ENCODE measurements around the gene CCSAP.

Gene CCSAP

DNA sequence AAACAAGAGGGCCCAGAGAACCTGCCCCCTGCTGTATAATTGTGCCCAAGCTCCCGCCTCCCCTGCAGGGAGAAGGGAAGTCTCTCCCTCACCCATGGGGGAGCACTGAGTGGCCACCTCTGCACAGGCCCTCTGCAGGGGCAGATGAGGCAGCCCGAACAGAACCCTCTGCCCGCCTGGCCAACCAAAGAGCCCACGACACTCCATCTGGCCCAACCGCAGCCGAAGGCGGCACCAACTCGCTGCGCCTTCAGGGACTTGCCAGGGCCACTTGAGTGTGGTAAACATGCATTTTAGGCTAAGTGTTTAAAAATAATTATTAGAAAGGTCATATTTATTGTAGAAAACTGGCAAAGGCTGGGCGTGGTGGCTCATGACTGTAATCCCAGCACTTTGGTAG, 34.6 kb upstream of the CCSAP start:
- no peak overlapping the region for H3K4me3 ChIP-seq (ENCODE audit: low read depth, low read length)
- H3K36me3 ChIP-seq: no peaks in the 10 kb centered on the region
- TF ChIP-seq, protein P1, sequence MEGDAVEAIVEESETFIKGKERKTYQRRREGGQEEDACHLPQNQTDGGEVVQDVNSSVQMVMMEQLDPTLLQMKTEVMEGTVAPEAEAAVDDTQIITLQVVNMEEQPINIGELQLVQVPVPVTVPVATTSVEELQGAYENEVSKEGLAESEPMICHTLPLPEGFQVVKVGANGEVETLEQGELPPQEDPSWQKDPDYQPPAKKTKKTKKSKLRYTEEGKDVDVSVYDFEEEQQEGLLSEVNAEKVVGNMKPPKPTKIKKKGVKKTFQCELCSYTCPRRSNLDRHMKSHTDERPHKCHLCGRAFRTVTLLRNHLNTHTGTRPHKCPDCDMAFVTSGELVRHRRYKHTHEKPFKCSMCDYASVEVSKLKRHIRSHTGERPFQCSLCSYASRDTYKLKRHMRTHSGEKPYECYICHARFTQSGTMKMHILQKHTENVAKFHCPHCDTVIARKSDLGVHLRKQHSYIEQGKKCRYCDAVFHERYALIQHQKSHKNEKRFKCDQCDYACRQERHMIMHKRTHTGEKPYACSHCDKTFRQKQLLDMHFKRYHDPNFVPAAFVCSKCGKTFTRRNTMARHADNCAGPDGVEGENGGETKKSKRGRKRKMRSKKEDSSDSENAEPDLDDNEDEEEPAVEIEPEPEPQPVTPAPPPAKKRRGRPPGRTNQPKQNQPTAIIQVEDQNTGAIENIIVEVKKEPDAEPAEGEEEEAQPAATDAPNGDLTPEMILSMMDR (IDR thresholded peaks at IDR 0.05; ENCODE audit: low read depth, low read length): no peak
- no peak for DNase-seq
- peaks cover 7% of the 10 kb centered on the region; the same call in 1 of the 2 replicates for H3K4me1 ChIP-seq
- H3K9me3 ChIP-seq: no peaks in the 10 kb centered on the region
- H3K27me3 ChIP-seq: no peaks in the 10 kb centered on the region

DNA sequence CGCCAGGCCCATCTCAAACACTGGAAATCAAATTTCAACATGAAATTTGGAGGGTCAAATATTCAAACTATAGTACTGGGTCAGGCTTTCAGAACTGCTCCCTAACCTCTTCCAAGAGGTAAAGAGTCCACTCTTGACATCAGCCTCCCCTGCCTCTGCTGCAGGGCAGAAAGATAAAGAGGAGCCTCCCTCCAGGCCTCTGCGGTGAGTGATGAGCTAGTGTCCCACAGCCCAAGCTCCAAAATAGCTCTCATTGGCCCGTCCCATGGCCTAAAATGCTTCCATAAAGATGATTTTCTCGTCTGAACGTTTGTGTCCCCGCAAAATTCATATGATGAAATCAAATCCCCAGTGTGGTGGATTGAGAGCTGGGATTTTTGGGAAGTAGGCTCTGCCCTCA, 33.7 kb upstream of the CCSAP start:
- H3K9me3 ChIP-seq: no peaks in the 10 kb centered on the region
- TF ChIP-seq, protein P1 (IDR thresholded peaks at IDR 0.05; ENCODE audit: low read depth, low read length): no peak
- no peaks in the 10 kb centered on the region for H3K36me3 ChIP-seq
- H3K27me3 ChIP-seq: no peaks in the 10 kb centered on the region
- H3K4me3 ChIP-seq (ENCODE audit: low read depth, low read length): no peak overlapping the region
- peaks cover 7% of the 10 kb centered on the region; the same call in 1 of the 2 replicates for H3K4me1 ChIP-seq
- no peak for DNase-seq

DNA sequence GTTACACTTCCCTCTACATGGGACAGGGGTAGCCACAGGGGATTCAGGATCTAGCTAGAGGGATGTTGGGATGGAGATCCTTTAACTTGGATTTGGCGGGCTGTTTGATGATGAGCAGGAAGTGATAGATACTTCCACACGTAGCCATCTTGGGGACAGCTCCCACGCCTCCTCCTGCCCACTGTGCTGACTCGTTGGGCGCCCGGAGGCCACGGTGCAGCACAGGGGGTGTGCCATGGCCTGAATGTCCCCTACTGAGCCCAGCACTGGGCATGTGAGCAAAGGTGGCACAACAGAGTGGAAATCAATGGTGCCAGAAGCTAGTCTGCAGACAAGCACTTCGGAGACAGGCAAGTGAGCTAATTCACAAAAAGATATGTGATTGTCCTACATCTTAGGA, 31.6 kb upstream of the CCSAP start:
- Histone ChIP-seq H3K4me1 (no peaks in the 10 kb centered on the region), H3K27me3 (no peaks in the 10 kb centered on the region), H3K4me3 (ENCODE audit: low read depth, low read length) (no peak overlapping the region), H3K9me3 (no peaks in the 10 kb centered on the region), H3K36me3 (no peaks in the 10 kb centered on the region)
- TF ChIP-seq, protein P1 (IDR thresholded peaks at IDR 0.05; ENCODE audit: low read depth, low read length): no peak
- no peak for DNase-seq

DNA sequence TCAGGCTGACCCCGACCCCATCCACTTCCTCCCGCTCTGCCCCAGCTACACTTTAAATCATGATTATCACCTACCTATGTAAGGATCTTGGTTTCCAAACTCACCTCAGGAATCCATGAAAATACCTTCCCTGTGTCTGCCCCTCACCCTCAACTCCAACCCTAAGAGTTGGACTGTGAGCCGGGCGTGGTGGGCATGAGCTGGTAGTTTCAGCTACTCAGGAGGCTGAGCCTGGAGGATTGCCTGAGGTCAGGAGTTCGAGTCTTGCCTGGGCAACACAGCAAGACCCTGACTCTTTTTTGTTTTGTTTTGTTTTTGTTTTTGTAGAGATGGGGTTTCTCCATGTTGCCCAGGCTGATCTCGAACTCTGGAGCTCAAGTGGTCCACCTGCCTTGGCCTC, 30.5 kb upstream of the CCSAP start:
- Histone ChIP-seq H3K4me3 (ENCODE audit: low read depth, low read length) (no peak overlapping the region), H3K4me1 (no peaks in the 10 kb centered on the region), H3K9me3 (no peaks in the 10 kb centered on the region), H3K27me3 (no peaks in the 10 kb centered on the region), H3K36me3 (no peaks in the 10 kb centered on the region)
- TF ChIP-seq, protein P1 (IDR thresholded peaks at IDR 0.05; ENCODE audit: low read depth, low read length): no peak
- no peak for DNase-seq

DNA sequence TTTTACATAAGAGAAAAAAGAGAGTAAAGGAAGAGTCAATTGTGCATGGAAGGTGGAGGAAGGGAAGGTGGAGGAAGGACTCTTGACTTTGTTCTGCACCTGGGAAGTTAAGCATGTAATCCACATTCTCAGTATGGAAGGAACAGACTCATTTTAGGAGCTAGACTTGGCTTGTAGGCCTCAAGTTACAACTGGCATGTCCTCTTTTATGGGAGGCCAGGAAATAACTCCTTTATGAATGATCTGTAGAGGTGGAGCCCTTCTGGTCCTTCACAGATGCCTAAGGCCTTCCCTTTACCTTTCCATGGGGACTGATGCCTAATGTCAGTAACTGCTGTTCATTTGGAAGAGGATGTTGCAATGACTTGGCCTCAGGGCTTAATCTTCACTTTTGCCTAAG, 29.4 kb upstream of the CCSAP start:
- Histone ChIP-seq H3K36me3 (no peaks in the 10 kb centered on the region), H3K9me3 (no peaks in the 10 kb centered on the region), H3K4me1 (no peaks in the 10 kb centered on the region), H3K27me3 (no peaks in the 10 kb centered on the region), H3K4me3 (ENCODE audit: low read depth, low read length) (no peak overlapping the region)
- TF ChIP-seq, protein P1 (IDR thresholded peaks at IDR 0.05; ENCODE audit: low read depth, low read length): no peak
- DNase-seq: no peak

DNA sequence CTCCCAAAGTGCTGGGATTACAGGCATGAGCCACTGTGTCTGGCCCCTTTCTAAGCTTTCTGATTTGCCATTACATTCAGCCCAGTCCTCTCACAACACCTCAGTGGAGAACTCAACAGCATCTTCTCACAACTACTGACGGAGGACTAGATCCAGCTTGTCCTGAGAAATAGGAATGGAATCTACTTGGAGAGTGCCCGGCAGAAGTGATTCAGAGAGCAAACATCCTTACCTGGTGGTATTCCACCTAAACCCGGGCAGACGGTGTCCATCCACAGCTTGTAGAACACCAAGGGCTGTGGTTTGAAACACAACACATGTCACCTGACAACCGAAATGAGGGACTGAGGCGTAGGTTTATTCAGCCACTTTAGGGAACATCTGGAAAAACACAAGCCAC, 28.8 kb upstream of the CCSAP start:
- no peaks in the 10 kb centered on the region for H3K27me3 ChIP-seq
- no peak for DNase-seq
- H3K9me3 ChIP-seq: no peaks in the 10 kb centered on the region
- no peaks in the 10 kb centered on the region for H3K36me3 ChIP-seq
- no peak overlapping the region for H3K4me3 ChIP-seq (ENCODE audit: low read depth, low read length)
- no peaks in the 10 kb centered on the region for H3K4me1 ChIP-seq
- TF ChIP-seq, protein P1 (IDR thresholded peaks at IDR 0.05; ENCODE audit: low read depth, low read length): no peak
